Nephron progenitor cell (in vitro differentiated cells): ENCODE measurements around the gene ZNF774.
"Not testable (repeated sequence)": the region's sequence is repeated elsewhere in the genome, so short reads cannot be mapped to it uniquely, and the experiment has no call there.

Source experiments
- DNase-seq: peaks from one replicate; pipeline ENCODE4 v3.0.0; 2021
- H3K27ac Mint-ChIP-seq: 2 replicates; pipeline ENCODE4 v1.8.0; 2021; ENCODE audit warnings: mild to moderate bottlenecking, moderate library complexity, mixed read lengths
- H3K27me3 Mint-ChIP-seq: 2 replicates; pipeline ENCODE4 v1.8.0; 2021; ENCODE audit warnings: mild to moderate bottlenecking, low read depth, mixed read lengths; ENCODE audit not compliant: poor library complexity
- H3K36me3 Mint-ChIP-seq: 2 replicates; pipeline ENCODE4 v1.8.0; 2021; ENCODE audit warnings: low read depth, mixed read lengths
- H3K4me1 Mint-ChIP-seq: 2 replicates; pipeline ENCODE4 v1.8.0; 2021; ENCODE audit warnings: mixed read lengths
- H3K4me3 Mint-ChIP-seq: 2 replicates; pipeline ENCODE4 v1.8.0; 2021; ENCODE audit warnings: mild to moderate bottlenecking, moderate library complexity, mixed read lengths
- H3K9me3 Mint-ChIP-seq: 2 replicates; pipeline ENCODE4 v1.8.0; 2021; ENCODE audit warnings: mild to moderate bottlenecking, moderate library complexity, mixed read lengths
- TF ChIP-seq, protein P1 (sequence below): fragments of 200-600 bp; sonication (generic); IDR thresholded peaks from 2 replicates; pipeline ENCODE4 v1.5.0; 2021; ENCODE audit warnings: antibody characterized with exemption

Gene ZNF774

DNA sequence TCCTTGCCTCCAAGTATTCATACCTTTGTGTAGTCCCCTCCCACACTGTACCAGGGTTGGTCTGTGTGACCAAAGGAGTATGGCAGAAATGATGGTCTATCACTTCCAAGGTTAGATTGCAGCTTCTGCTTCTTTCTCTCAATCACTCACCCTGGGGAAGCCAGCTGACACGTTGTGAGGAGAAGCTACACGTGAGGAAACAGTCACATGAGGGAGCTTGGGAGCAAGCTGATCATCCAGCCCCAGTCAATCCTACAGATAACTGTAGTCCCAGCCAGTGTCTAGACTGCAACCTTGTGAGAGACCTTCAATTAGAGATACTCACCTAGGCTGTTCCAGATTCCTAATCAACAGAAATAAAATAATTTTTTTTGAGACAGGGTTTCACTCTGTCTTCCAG is 6.2 kb upstream of the ZNF774 start:
- no peak for DNase-seq
- H3K27ac Mint-ChIP-seq = no peak overlapping the region
- no peaks in the 10 kb centered on the region for H3K4me1 Mint-ChIP-seq
- H3K4me3 Mint-ChIP-seq = no peak overlapping the region
- TF ChIP-seq, protein P1, sequence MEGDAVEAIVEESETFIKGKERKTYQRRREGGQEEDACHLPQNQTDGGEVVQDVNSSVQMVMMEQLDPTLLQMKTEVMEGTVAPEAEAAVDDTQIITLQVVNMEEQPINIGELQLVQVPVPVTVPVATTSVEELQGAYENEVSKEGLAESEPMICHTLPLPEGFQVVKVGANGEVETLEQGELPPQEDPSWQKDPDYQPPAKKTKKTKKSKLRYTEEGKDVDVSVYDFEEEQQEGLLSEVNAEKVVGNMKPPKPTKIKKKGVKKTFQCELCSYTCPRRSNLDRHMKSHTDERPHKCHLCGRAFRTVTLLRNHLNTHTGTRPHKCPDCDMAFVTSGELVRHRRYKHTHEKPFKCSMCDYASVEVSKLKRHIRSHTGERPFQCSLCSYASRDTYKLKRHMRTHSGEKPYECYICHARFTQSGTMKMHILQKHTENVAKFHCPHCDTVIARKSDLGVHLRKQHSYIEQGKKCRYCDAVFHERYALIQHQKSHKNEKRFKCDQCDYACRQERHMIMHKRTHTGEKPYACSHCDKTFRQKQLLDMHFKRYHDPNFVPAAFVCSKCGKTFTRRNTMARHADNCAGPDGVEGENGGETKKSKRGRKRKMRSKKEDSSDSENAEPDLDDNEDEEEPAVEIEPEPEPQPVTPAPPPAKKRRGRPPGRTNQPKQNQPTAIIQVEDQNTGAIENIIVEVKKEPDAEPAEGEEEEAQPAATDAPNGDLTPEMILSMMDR = no peak
- no peaks in the 10 kb centered on the region for H3K9me3 Mint-ChIP-seq
- no peaks in the 10 kb centered on the region for H3K36me3 Mint-ChIP-seq
- H3K27me3 Mint-ChIP-seq = peaks cover 23% of the 10 kb centered on the region

DNA sequence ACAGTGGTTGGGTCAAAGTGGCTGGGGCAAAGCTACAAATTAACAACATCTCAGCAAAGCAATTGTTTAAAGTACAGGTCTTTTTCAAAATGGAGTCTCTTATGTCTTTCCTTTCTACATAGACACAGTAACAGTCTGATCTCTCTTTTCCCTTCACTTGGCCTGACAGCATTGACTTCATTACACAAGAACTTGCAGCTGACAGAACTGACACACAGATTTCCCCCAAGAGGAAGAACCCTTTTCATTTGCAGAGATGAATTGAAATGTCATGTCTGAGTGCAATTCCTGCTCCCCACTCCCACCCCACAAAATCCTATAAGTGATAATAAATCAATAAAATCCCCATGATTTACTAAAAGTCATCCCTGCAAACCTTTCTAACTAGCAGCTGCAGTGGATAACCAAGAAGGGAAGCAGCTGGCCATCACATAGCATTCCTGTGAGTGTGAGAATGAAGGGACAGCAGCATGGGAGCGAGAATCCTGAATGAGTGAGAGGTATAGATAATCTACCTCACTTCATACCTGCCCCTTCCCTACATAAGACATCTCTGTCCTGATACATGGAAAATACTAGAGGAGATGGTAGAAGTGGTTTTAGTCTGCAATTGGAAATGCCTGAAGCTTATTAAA is 4.5 kb upstream of the ZNF774 start:
- not testable (repeated sequence) for H3K4me3 Mint-ChIP-seq, H3K27ac Mint-ChIP-seq, H3K4me1 Mint-ChIP-seq, H3K9me3 Mint-ChIP-seq, H3K36me3 Mint-ChIP-seq, DNase-seq
- peaks cover 27% of the 10 kb centered on the region for H3K27me3 Mint-ChIP-seq

DNA sequence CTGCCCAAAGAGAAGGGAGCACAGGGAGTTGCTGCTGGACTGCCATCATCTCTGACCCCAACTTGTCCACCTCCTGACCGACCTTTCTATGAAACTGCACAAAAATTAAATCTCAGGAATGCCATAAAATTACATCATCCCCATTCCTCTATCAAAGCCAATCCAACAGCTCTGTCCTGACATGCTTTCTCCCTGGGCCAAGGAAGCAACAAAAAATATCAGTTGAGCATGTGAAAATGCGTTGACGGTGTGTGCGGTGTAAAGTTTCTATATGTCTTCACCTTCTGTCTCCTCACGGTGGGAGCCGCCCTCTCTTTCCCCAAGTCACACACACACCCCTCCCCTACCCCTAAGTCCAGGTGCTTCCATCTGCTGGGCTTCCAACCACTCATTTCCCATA is 3.6 kb upstream of the ZNF774 start:
- no peak overlapping the region for H3K4me3 Mint-ChIP-seq
- H3K9me3 Mint-ChIP-seq = no peaks in the 10 kb centered on the region
- TF ChIP-seq, protein P1 = no peak
- H3K4me1 Mint-ChIP-seq = peaks cover 5% of the 10 kb centered on the region
- H3K27me3 Mint-ChIP-seq = peaks cover 26% of the 10 kb centered on the region
- H3K36me3 Mint-ChIP-seq = no peaks in the 10 kb centered on the region
- no peak for DNase-seq
- no peak overlapping the region for H3K27ac Mint-ChIP-seq

DNA sequence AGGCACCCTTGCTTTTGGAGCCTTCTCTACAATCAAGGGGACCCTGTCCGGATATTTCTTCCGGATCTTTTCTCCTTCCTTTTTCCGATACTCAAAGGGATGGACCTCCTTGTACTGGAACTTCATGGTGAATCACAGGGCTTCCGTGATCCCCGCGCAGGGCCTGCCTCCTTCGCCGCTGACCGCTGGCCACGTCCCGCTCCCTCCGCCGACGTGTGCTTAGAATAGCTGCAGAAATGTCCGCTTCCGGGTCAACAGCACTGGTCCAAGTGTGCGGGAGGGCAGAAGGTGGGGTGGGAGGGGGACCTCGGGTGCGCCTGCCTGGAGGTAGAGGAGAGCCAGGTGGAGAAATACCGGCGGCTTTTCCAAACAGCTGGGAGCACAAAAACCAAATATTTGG is 3.0 kb upstream of the ZNF774 start:
- Mint-ChIP-seq H3K27ac (no peak overlapping the region), H3K4me3 (no peak overlapping the region), H3K4me1 (peaks cover 5% of the 10 kb centered on the region), H3K9me3 (no peaks in the 10 kb centered on the region), H3K36me3 (no peaks in the 10 kb centered on the region), H3K27me3 (peaks cover 21% of the 10 kb centered on the region)
- TF ChIP-seq, protein P1 = no peak
- no peak for DNase-seq

DNA sequence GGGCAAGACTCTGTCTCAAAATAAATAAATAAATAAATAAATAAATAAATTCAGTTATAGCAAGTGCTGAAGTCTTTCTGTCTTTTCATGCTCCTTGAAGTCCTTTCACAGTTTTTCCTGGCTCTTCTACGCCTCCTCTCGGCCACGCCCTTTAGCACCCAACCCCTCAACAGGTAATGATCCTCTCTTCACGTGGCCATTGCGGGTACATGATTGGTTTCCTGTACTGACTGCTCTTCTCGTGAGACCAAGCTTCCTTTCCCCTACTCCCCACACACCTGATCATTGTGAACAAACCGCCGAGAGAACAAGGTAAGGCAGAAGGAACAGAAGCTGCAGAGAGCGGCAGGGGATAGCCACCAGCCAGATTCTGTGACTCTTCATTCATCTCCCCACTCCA is 2.3 kb upstream of the ZNF774 start:
- Mint-ChIP-seq H3K4me1 (peaks cover 5% of the 10 kb centered on the region), H3K27me3 (peaks cover 21% of the 10 kb centered on the region), H3K4me3 (no peak overlapping the region), H3K9me3 (no peaks in the 10 kb centered on the region), H3K27ac (no peak overlapping the region), H3K36me3 (no peaks in the 10 kb centered on the region)
- TF ChIP-seq, protein P1 = no peak
- DNase-seq = no peak

DNA sequence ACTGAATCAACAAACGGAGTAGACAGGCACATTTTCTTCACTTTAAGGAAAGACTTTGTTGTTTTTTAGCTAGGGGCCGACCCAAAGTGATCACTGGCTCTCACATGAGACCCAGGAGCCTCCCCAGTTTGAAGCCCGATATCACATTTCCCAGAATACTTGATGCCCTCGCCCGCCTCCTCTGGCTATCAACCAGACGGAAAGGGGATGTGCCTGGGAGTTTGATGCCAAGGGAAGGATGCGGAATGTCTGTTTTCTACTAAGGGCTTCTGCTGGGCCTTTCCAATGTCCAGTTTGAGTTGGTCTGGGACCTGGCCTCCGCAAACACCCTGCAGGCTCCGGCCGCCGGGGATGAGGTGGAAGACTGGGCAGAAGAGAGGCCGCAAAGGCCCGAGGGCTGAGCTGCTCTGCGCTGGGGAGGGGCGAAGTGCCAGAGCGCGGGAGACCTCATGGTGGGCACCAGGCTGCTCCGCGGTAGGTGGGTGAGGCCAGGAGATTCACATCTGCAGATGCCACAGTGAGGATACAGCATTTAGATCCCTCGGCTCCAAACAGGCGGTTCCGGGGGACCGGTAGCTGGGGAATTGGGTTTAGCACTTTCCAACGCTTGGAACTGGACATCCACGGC is 491 bp upstream of the ZNF774 start:
- Mint-ChIP-seq H3K4me3 (peak overlapping the region; percentile 89), H3K9me3 (no peaks in the 10 kb centered on the region), H3K4me1 (peaks cover 5% of the 10 kb centered on the region), H3K36me3 (peaks cover 5% of the 10 kb centered on the region), H3K27ac (no peak overlapping the region), H3K27me3 (peaks cover 20% of the 10 kb centered on the region)
- TF ChIP-seq, protein P1 = no peak
- DNase-seq = no peak
